Neutrophil (primary cell): ENCODE measurements around the gene SLC25A18.

Experiments
- H3K27ac ChIP-seq: fragments of 200-600 bp; sonication (generic); 2 replicates; pipeline ENCODE4 v1.5.1; 2016; ENCODE audit warnings: mild to moderate bottlenecking, moderate library complexity
- H3K27me3 ChIP-seq: fragments of 200-600 bp; sonication (generic); 2 replicates; pipeline ENCODE4 v1.6.0; 2016; ENCODE audit warnings: mild to moderate bottlenecking
- H3K36me3 ChIP-seq: fragments of 200-600 bp; sonication (generic); 2 replicates; pipeline ENCODE4 v1.5.1; 2017
- H3K4me1 ChIP-seq, 2 experiments: fragments of 200-600 bp in 1 of 2; sonication (generic) in 1 of 2; 1 replicate in 1 of 2; 2 replicates in 1 of 2; pipeline versions ENCODE4 v1.5.1 to v1.6.1; 2013 to 2016; ENCODE audit warnings: low read depth in 1 of 2, low read length in 1 of 2, mild to moderate bottlenecking in 1 of 2, moderate library complexity in 1 of 2; ENCODE audit not compliant: control insufficient read depth in 1 of 2, insufficient read depth in 1 of 2
- H3K4me3 ChIP-seq, 2 experiments: fragments of 200-600 bp in 1 of 2; sonication (generic) in 1 of 2; 1 replicate in 1 of 2; 2 replicates in 1 of 2; pipeline ENCODE4 v1.5.1; 2013 to 2016; ENCODE audit warnings: low read depth in 1 of 2, low read length in 1 of 2, mild to moderate bottlenecking in 1 of 2, moderate library complexity in 1 of 2
- H3K9me3 ChIP-seq: fragments of 200-600 bp; sonication (generic); 2 replicates; pipeline ENCODE4 v1.5.1; 2016
- TF ChIP-seq, protein P1 (sequence below): fragments of 200-600 bp; sonication (generic); IDR thresholded peaks from 2 replicates; pipeline ENCODE4 v1.5.1; 2016; ENCODE audit warnings: antibody characterized with exemption

SLC25A18 gene

DNA sequence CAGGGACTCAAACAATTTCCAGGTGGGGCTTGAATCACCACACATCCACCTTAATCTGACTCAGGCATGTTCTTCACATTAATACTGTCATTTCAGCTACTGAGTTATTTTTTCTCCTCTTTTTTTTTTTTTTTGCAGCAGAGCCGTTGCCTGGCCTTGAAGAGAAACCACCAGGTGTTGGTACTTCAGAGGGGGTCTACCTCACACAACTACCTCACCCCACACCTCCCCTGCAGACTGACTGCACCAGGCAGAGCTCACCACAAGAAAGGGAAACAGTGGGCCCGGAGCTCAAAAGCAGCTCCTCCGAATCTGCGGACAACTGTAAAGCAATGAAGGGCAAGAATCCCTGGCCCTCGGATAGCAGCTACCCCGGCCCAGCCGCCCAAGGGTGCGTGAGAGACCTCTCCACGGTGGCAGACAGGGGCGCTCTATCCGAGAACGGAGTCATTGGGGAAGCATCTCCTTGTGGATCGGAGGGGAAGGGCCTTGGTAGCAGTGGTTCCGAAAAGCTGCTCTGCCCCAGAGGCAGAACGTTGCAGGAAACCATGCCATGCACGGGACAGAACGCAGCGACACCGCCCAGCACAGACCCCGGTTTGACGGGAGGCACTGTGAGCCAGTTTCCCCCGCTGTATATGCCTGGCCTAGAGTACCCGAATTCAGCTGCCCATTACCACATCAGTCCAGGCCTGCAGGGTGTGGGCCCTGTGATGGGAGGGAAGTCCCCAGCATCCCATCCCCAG lies 15.1 kb upstream of the SLC25A18 start:
- H3K36me3 ChIP-seq, result no peaks in the 10 kb centered on the region
- TF ChIP-seq, protein P1, sequence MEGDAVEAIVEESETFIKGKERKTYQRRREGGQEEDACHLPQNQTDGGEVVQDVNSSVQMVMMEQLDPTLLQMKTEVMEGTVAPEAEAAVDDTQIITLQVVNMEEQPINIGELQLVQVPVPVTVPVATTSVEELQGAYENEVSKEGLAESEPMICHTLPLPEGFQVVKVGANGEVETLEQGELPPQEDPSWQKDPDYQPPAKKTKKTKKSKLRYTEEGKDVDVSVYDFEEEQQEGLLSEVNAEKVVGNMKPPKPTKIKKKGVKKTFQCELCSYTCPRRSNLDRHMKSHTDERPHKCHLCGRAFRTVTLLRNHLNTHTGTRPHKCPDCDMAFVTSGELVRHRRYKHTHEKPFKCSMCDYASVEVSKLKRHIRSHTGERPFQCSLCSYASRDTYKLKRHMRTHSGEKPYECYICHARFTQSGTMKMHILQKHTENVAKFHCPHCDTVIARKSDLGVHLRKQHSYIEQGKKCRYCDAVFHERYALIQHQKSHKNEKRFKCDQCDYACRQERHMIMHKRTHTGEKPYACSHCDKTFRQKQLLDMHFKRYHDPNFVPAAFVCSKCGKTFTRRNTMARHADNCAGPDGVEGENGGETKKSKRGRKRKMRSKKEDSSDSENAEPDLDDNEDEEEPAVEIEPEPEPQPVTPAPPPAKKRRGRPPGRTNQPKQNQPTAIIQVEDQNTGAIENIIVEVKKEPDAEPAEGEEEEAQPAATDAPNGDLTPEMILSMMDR, result no peak

DNA sequence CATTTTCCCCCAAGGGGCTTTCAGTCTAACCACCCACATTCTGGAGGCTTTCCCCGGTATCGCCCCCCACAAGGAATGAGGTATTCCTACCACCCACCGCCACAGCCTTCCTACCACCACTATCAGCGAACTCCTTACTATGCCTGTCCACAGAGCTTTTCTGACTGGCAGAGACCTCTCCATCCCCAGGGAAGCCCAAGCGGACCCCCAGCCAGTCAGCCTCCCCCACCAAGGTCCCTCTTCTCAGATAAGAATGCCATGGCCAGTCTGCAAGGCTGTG lies 14.6 kb upstream of the SLC25A18 start:
- H3K36me3 ChIP-seq, result no peaks in the 10 kb centered on the region
- H3K9me3 ChIP-seq, result no peaks in the 10 kb centered on the region
- no peaks in the 10 kb centered on the region for H3K27me3 ChIP-seq
- no peak overlapping the region for H3K27ac ChIP-seq
- H3K4me1 ChIP-seq, result no peaks in the 10 kb centered on the region
- TF ChIP-seq, protein P1, result no peak
- no peak overlapping the region for H3K4me3 ChIP-seq

More for the DNA sequence above, 15.1 kb upstream of the SLC25A18 start:
- H3K27me3 ChIP-seq, result no peaks in the 10 kb centered on the region
- no peaks in the 10 kb centered on the region for H3K4me1 ChIP-seq
- H3K9me3 ChIP-seq, result no peaks in the 10 kb centered on the region
- H3K27ac ChIP-seq, result no peak overlapping the region
- H3K4me3 ChIP-seq, result no peak overlapping the region

DNA sequence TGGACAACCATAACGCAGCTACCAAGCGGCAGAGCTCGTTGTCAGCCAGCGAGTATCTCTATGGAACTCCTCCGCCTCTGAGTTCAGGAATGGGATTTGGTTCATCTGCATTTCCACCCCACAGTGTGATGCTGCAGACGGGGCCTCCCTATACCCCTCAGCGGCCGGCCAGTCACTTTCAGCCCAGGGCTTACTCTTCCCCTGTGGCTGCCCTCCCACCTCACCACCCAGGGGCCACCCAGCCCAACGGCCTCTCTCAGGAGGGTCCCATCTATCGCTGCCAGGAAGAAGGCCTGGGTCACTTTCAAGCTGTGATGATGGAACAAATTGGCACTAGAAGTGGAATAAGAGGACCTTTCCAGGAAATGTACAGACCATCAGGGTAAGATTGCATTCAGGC lies 14.1 kb upstream of the SLC25A18 start:
- H3K4me1 ChIP-seq, result no peaks in the 10 kb centered on the region
- H3K9me3 ChIP-seq, result no peaks in the 10 kb centered on the region
- TF ChIP-seq, protein P1, result no peak
- H3K27me3 ChIP-seq, result no peaks in the 10 kb centered on the region
- H3K4me3 ChIP-seq, result no peak overlapping the region
- no peaks in the 10 kb centered on the region for H3K36me3 ChIP-seq
- H3K27ac ChIP-seq, result no peak overlapping the region

DNA sequence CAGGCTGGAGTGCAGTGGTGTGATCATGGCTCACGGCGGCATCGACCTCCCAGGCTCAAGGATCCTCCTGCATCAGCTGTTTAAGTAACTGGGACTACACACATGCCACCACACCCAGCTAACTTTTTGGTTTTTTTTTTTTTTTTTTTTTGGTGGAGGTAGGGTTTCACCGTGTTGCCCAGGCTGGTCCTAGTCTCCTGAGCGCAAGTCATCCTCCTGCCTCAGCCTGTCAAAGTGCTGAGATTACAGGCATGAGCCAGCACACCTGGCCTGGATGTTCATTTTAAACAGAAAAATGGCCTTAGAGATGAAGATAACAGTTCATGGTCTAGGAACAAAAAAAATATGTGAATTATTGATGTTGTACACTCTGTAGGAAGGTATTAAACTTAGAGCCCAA lies 13.6 kb upstream of the SLC25A18 start:
- Histone ChIP-seq H3K36me3 (no peaks in the 10 kb centered on the region), H3K27ac (no peak overlapping the region), H3K9me3 (no peaks in the 10 kb centered on the region), H3K27me3 (no peaks in the 10 kb centered on the region), H3K4me1 (no peaks in the 10 kb centered on the region), H3K4me3 (no peak overlapping the region)
- TF ChIP-seq, protein P1, result no peak

DNA sequence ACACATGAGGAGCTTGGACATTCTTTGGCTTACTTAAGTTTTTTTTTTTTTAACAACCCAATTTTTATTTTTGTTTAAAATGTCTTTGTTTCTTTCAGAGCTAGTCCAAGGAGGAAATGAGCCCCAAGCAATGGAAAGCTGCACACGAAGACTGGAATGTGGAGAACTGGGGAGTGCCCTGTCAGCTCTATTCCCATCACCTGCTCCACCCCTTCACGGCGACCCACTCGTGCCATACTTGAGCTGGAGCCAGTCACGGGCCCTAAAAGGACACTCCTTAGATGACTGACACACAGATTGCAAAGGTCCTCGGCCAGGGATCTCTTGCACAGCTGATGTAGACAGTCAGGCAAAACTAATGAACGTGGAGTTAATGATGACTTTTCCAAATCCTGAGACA lies 10.6 kb upstream of the SLC25A18 start:
- no peak overlapping the region for H3K4me3 ChIP-seq
- no peak overlapping the region for H3K27ac ChIP-seq
- H3K9me3 ChIP-seq, result no peaks in the 10 kb centered on the region
- H3K27me3 ChIP-seq, result no peaks in the 10 kb centered on the region
- TF ChIP-seq, protein P1, result no peak
- no peaks in the 10 kb centered on the region for H3K36me3 ChIP-seq
- H3K4me1 ChIP-seq, result no peaks in the 10 kb centered on the region
